HepG2 (cell line): Measurements from ENCODE around the gene FAM234A. TPM values are rescaled to one million over a fixed set of nuclear protein-coding genes. Genes with fewer than 3 reads are reported as not detected.

Experiments
- AGO2 ChIP-seq: fragments of 200-400 bp; formaldehyde crosslinking; optimal IDR thresholded peaks from 2 replicates; pipeline ENCODE3; 2017; ENCODE audit warnings: mild to moderate bottlenecking, low read depth, low read length, moderate library complexity
- ATF7-NPFF ChIP-seq: sonication (generic); formaldehyde crosslinking; IDR thresholded peaks from 2 replicates; pipeline ENCODE4 v1.8.1; 2023; ENCODE audit warnings: mild to moderate bottlenecking, low read depth, missing genetic modification reagents, moderate library complexity
- FOXJ3 ChIP-seq: sonication (generic); formaldehyde crosslinking; IDR thresholded peaks from 2 replicates; pipeline ENCODE4 v1.4.0; 2020; ENCODE audit warnings: missing genetic modification reagents, mild to moderate bottlenecking, borderline replicate concordance
- HDAC1 ChIP-seq: sonication (generic); formaldehyde crosslinking; IDR thresholded peaks from 2 replicates; pipeline ENCODE4 v1.5.1; 2020; ENCODE audit warnings: mild to moderate bottlenecking, missing genetic modification reagents
- HDAC2 ChIP-seq: sonication (generic); formaldehyde crosslinking; IDR thresholded peaks from 2 replicates; pipeline ENCODE4 v1.4.0; 2020; ENCODE audit warnings: missing genetic modification reagents
- ISX ChIP-seq: sonication (generic); formaldehyde crosslinking; conservative IDR thresholded peaks from 2 replicates; pipeline ENCODE4 v1.5.0; 2020; ENCODE audit warnings: missing genetic modification reagents
- ONECUT2 ChIP-seq: sonication (generic); formaldehyde crosslinking; IDR thresholded peaks from 2 replicates; pipeline ENCODE4 v1.4.0; 2020; ENCODE audit warnings: missing genetic modification reagents
- POLR2AphosphoS2 ChIP-seq: IDR thresholded peaks from 2 replicates; pipeline ENCODE4 v1.6.1; 2011; ENCODE audit warnings: low read depth, low read length, improper control_type of control experiment
- RELA ChIP-seq: sonication (generic); formaldehyde crosslinking; IDR thresholded peaks from 2 replicates; pipeline ENCODE4 v1.4.0; 2020; ENCODE audit warnings: missing genetic modification reagents
- SAFB2 ChIP-seq: sonication (generic); formaldehyde crosslinking; IDR thresholded peaks from 2 replicates; pipeline ENCODE4 v1.5.1; 2020; ENCODE audit warnings: missing genetic modification reagents, low read depth, mild to moderate bottlenecking, borderline replicate concordance
- SETDB1 ChIP-seq: sonication (generic); formaldehyde crosslinking; IDR thresholded peaks from 2 replicates; pipeline ENCODE4 v1.5.1; 2020; ENCODE audit warnings: missing genetic modification reagents, mild to moderate bottlenecking, borderline replicate concordance
- TGIF2 ChIP-seq: IDR thresholded peaks from 2 replicates; pipeline ENCODE4 v1.6.1; 2016; ENCODE audit warnings: control low read depth, missing compliant biosample characterization
- XRCC5 ChIP-seq: fragments of 200-400 bp; formaldehyde crosslinking; optimal IDR thresholded peaks from 2 replicates; pipeline ENCODE3; 2017; ENCODE audit warnings: mild to moderate bottlenecking, low read length
- ZBTB21 ChIP-seq: sonication (generic); formaldehyde crosslinking; IDR thresholded peaks from 2 replicates; pipeline ENCODE4 v1.4.0; 2020; ENCODE audit warnings: missing genetic modification reagents
- ZBTB37 ChIP-seq: sonication (generic); formaldehyde crosslinking; IDR thresholded peaks from 2 replicates; pipeline ENCODE4 v1.4.0; 2020; ENCODE audit warnings: mild to moderate bottlenecking, missing genetic modification reagents
- ZFP62 ChIP-seq: sonication (generic); formaldehyde crosslinking; IDR thresholded peaks from 2 replicates; pipeline ENCODE4 v1.4.0; 2020; ENCODE audit warnings: missing genetic modification reagents
- ZNF24 ChIP-seq: fragments of 450-650 bp; IDR thresholded peaks from 2 replicates; pipeline ENCODE4 v1.6.1; 2017; ENCODE audit warnings: antibody characterized with exemption, mild to moderate bottlenecking
- ZNF570 ChIP-seq: sonication (generic); formaldehyde crosslinking; IDR thresholded peaks from 2 replicates; pipeline ENCODE4 v1.4.0; 2020; ENCODE audit warnings: mild to moderate bottlenecking, missing genetic modification reagents, borderline replicate concordance
- ZSCAN12 ChIP-seq: sonication (generic); formaldehyde crosslinking; IDR thresholded peaks from 2 replicates; pipeline ENCODE4 v1.9.0; 2021; ENCODE audit warnings: mild to moderate bottlenecking, missing genetic modification reagents
- ZSCAN30 ChIP-seq: sonication (generic); formaldehyde crosslinking; IDR thresholded peaks from 2 replicates; pipeline ENCODE4 v1.5.0; 2020; ENCODE audit warnings: mild to moderate bottlenecking, missing genetic modification reagents
- polyA plus RNA-seq, 8 experiments: library from polyadenylated mRNA; depleted of rRNA in 3 of 8; stranded (reverse) in 7 of 8; unstranded in 1 of 8; fragments of >200 nt; fragmentation: Illumina TruSeq in 4 of 8; extraction: Trizol in 4 of 8; gene quantifications; 2 replicates each; pipeline versions ENCODE4 v1.2.1 to v1.2.3, GENCODE V29; 2011 to 2016; ENCODE audit warnings: low read depth in 4 of 8, missing spikeins in 1 of 8, mixed read lengths in 1 of 8; ENCODE audit not compliant: insufficient read depth in 1 of 8
- total RNA-seq, 5 experiments: library from RNA; depleted of rRNA; stranded (reverse); fragments of >200 nt; fragmentation: Illumina TruSeq; extraction: Trizol; gene quantifications; 2 replicates each; pipeline ENCODE4 v1.2.3, GENCODE V29; 2016; ENCODE audit warnings: low read depth in 1 of 5
- TF ChIP-seq, protein P1 (sequence below): sonication (generic); formaldehyde crosslinking; IDR thresholded peaks from 2 replicates; pipeline ENCODE4 v1.5.0; 2020; ENCODE audit warnings: mild to moderate bottlenecking, missing genetic modification reagents
- TF ChIP-seq, protein P2 (sequence below): sonication (generic); formaldehyde crosslinking; IDR thresholded peaks from 2 replicates; pipeline ENCODE4 v1.5.0; 2020; ENCODE audit warnings: mild to moderate bottlenecking, missing genetic modification reagents, borderline replicate concordance

The FAM234A gene
- total and polyA plus RNA-seq, 2 of the 13 experiments (the other 11 are each of a cell fraction or from before 2014, with no cell fraction given), result 29.2 to 34.4 TPM

DNA sequence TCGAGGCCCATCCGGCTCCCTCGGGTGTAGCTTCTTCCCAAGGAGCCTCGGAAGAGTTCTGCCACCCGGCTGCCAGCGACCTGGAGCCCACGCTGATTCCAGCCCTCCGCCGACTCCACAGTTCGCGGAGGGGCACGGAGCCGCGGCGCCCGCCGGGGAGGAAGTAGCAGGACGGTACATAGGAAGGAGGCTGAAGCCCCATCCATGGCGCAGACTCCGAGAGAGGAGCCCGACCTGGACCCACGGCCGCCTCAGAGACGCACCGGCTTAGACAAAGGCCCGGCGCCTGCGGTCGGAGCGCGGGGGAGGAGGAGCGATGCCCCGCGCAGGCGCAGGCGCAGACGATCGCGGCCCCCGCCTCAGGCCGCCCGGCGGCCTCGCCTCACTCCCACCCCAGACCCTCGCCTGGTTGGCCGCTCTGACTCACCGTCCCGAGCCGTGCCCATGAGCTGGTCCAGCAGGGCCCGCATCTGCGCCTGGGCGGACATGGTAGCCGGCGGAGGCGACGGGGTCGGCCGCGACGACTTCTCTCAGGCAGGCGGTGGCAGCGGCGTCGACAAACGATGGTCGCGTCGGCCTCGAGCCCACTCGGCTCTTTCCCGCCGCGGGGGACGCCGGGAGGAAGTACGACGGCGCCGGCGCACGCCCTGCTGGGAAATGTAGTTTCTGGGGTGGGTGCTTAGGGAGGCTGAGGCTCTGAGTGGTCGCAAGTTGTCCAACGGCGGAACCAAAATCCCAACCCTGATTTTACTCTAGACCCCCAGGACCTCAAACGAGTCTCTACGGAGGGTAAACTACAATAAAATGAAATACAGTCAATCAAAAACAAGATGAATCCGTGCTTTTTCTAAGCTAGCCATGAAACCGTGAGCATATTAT lies 5.5 kb upstream of the FAM234A start, which contains the start of gene LUC7L (continued):
- TF ChIP-seq POLR2AphosphoS2 (peak; percentile 70; the same call in 1 of the 2 replicates), ZNF24 (no peak), TGIF2 (no peak), SETDB1 (CRISPR knock-in tag) (peak; percentile 44; the same call in 1 of the 2 replicates), SAFB2 (CRISPR knock-in tag) (peak; percentile 97), FOXJ3 (CRISPR knock-in tag) (peak; percentile 54), ZSCAN30 (CRISPR knock-in tag) (peak; percentile 97), ZBTB37 (CRISPR knock-in tag) (no peak), ZFP62 (peak; percentile 97), ONECUT2 (CRISPR knock-in tag) (no peak), HDAC2 (CRISPR knock-in tag) (peak; percentile 73; the same call in 1 of the 2 replicates), ZNF570 (CRISPR knock-in tag) (0 out of 2 replicates have a peak, but pooled peaks have one; percentile 61), HDAC1 (peak; percentile 93), ATF7-NPFF (CRISPR knock-in tag) (peak; percentile 92), RELA (CRISPR knock-in tag) (peak; percentile 38; the same call in 1 of the 2 replicates), ISX (peak; percentile 83), ZBTB21 (0 out of 2 replicates have a peak, but pooled peaks have one; percentile 29), ZSCAN12 (peak; percentile 59; the same call in 1 of the 2 replicates), XRCC5 (peak; percentile 14), AGO2 (peak; percentile 83)
- TF ChIP-seq, protein P1, sequence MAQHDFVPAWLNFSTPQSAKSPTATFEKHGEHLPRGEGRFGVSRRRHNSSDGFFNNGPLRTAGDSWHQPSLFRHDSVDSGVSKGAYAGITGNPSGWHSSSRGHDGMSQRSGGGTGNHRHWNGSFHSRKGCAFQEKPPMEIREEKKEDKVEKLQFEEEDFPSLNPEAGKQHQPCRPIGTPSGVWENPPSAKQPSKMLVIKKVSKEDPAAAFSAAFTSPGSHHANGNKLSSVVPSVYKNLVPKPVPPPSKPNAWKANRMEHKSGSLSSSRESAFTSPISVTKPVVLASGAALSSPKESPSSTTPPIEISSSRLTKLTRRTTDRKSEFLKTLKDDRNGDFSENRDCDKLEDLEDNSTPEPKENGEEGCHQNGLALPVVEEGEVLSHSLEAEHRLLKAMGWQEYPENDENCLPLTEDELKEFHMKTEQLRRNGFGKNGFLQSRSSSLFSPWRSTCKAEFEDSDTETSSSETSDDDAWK (CRISPR knock-in tag), result no peak
- TF ChIP-seq, protein P2, sequence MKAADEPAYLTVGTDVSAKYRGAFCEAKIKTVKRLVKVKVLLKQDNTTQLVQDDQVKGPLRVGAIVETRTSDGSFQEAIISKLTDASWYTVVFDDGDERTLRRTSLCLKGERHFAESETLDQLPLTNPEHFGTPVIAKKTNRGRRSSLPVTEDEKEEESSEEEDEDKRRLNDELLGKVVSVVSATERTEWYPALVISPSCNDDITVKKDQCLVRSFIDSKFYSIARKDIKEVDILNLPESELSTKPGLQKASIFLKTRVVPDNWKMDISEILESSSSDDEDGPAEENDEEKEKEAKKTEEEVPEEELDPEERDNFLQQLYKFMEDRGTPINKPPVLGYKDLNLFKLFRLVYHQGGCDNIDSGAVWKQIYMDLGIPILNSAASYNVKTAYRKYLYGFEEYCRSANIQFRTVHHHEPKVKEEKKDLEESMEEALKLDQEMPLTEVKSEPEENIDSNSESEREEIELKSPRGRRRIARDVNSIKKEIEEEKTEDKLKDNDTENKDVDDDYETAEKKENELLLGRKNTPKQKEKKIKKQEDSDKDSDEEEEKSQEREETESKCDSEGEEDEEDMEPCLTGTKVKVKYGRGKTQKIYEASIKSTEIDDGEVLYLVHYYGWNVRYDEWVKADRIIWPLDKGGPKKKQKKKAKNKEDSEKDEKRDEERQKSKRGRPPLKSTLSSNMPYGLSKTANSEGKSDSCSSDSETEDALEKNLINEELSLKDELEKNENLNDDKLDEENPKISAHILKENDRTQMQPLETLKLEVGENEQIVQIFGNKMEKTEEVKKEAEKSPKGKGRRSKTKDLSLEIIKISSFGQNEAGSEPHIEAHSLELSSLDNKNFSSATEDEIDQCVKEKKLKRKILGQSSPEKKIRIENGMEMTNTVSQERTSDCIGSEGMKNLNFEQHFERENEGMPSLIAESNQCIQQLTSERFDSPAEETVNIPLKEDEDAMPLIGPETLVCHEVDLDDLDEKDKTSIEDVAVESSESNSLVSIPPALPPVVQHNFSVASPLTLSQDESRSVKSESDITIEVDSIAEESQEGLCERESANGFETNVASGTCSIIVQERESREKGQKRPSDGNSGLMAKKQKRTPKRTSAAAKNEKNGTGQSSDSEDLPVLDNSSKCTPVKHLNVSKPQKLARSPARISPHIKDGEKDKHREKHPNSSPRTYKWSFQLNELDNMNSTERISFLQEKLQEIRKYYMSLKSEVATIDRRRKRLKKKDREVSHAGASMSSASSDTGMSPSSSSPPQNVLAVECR (CRISPR knock-in tag), result peak; percentile 96
